Breast epithelium (tissue), 4 donors: ENCODE measurements around the gene LCP1. TPM values are rescaled to one million over a fixed set of nuclear protein-coding genes. Genes with fewer than 3 reads are reported as not detected.

ENCODE experiments used
- DNase-seq, 2 donors: peaks; one replicate each; pipeline ENCODE4 v3.0.0-alpha.2; 2019; ENCODE audit warnings: low spot score in 2 of 2
- H3K27ac ChIP-seq, 2 donors: fragments of 200-600 bp; sonication (generic) in 1 of 2; one replicate each; pipeline ENCODE4 v1.5.1; 2016 to 2019; ENCODE audit warnings: mild to moderate bottlenecking in 1 of 2
- H3K27me3 ChIP-seq, 2 donors: fragments of 200-600 bp; sonication (generic) in 1 of 2; one replicate each; pipeline versions ENCODE4 v1.5.1 to v1.6.0; 2017 to 2019; ENCODE audit warnings: control low read depth in 1 of 2, mild to moderate bottlenecking in 1 of 2
- H3K36me3 ChIP-seq: fragments of 200-600 bp; one replicate; pipeline ENCODE4 v1.5.1; 2019
- H3K4me1 ChIP-seq, 2 donors: fragments of 200-600 bp; sonication (generic); one replicate each; pipeline ENCODE4 v1.5.1; 2016 to 2019; ENCODE audit warnings: control low read depth in 1 of 2
- H3K4me3 ChIP-seq, 3 donors: fragments of 200-600 bp; sonication (generic); 1 replicate in 2 of 3; 2 replicates in 1 of 3; pipeline ENCODE4 v1.5.1; 2016 to 2019; ENCODE audit warnings: mild to moderate bottlenecking in 3 of 3, moderate library complexity in 2 of 3
- H3K9me3 ChIP-seq, 2 donors: fragments of 200-600 bp; sonication (generic) in 1 of 2; one replicate each; pipeline ENCODE4 v1.5.1; 2016 to 2019; ENCODE audit warnings: control low read depth in 1 of 2
- CTCF ChIP-seq, 3 donors: fragments of 450-650 bp; IDR thresholded peaks; one replicate each; pipeline ENCODE4 v1.5.1; 2016 to 2017; ENCODE audit warnings: antibody characterized with exemption in 3 of 3, mild to moderate bottlenecking in 3 of 3, moderate library complexity in 3 of 3
- POLR2A ChIP-seq: fragments of 450-650 bp; IDR thresholded peaks from one replicate; pipeline ENCODE4 v1.6.1; 2016; ENCODE audit warnings: antibody characterized with exemption, mild to moderate bottlenecking, moderate library complexity
- POLR2AphosphoS5 ChIP-seq, 3 donors: sonication (generic); formaldehyde crosslinking; IDR thresholded peaks; one replicate each; pipeline ENCODE4 v1.6.1; 2017; ENCODE audit warnings: antibody characterized with exemption in 3 of 3
- intact Hi-C: fragments of 100-400 bp; cut with DNase I; formaldehyde crosslinking; loops from one replicate; pipeline ENCODE4 v1.15.1; 2023; ENCODE audit warnings: low total_unique reads
- total RNA-seq, 3 donors: library from RNA; depleted of rRNA; stranded (reverse); fragments of >200 nt; gene quantifications; one replicate each; pipeline ENCODE4 v1.1.0, GENCODE V29; 2016

The LCP1 gene
- total RNA-seq, 3 donors from 2014 or later = 28.2 to 94.9 (median 61.3) TPM

- intact Hi-C loops = no loop called here
- DNase-seq = no peak
- Histone ChIP-seq H3K4me1 (no peaks in the 10 kb centered on the region), H3K4me3 (no peak overlapping the region), H3K9me3 (no peaks in the 10 kb centered on the region), H3K36me3 (no peaks in the 10 kb centered on the region), H3K27me3 (no peaks in the 10 kb centered on the region), H3K27ac (no peak overlapping the region)
- TF ChIP-seq CTCF (IDR thresholded peaks at IDR 0.05) (no peak), POLR2A (no peak), POLR2AphosphoS5 (IDR thresholded peaks at IDR 0.05) (no peak)
Observed at GRCh38 chr13:46097015-46097414, 85.0 kb downstream of the LCP1 start.

GRCh38 chr13:46094478-46094877 lies 87.5 kb downstream of the LCP1 start:
- no peak overlapping the region for H3K27ac ChIP-seq
- TF ChIP-seq POLR2A = no peak
- TF ChIP-seq POLR2AphosphoS5 (IDR thresholded peaks at IDR 0.05) = no peak
- DNase-seq = no peak
- H3K4me3 ChIP-seq = no peak overlapping the region
- H3K36me3 ChIP-seq = no peaks in the 10 kb centered on the region
- H3K27me3 ChIP-seq = no peaks in the 10 kb centered on the region
- H3K9me3 ChIP-seq = no peaks in the 10 kb centered on the region
- no peaks in the 10 kb centered on the region for H3K4me1 ChIP-seq
- intact Hi-C loops = no loop called here

GRCh38 chr13:46088821-46089562 lies 93.0 kb downstream of the LCP1 start:
- TF ChIP-seq CTCF (IDR thresholded peaks at IDR 0.05) (no peak), POLR2A (no peak), POLR2AphosphoS5 (IDR thresholded peaks at IDR 0.05) (no peak)
- no peak overlapping the region for H3K27ac ChIP-seq
- no peaks in the 10 kb centered on the region for H3K36me3 ChIP-seq
- no peaks in the 10 kb centered on the region for H3K9me3 ChIP-seq
- no peaks in the 10 kb centered on the region for H3K4me1 ChIP-seq
- DNase-seq = no peak
- no peaks in the 10 kb centered on the region for H3K27me3 ChIP-seq
- intact Hi-C loops = no loop called here
- no peak overlapping the region for H3K4me3 ChIP-seq

GRCh38 chr13:46087481-46087880 lies 94.5 kb downstream of the LCP1 start:
- Histone ChIP-seq H3K4me1 (no peaks in the 10 kb centered on the region), H3K27me3 (no peaks in the 10 kb centered on the region), H3K36me3 (no peaks in the 10 kb centered on the region), H3K4me3 (no peak overlapping the region), H3K9me3 (no peaks in the 10 kb centered on the region), H3K27ac (no peak overlapping the region)
- TF ChIP-seq POLR2AphosphoS5 (IDR thresholded peaks at IDR 0.05) (no peak), POLR2A (no peak), CTCF (IDR thresholded peaks at IDR 0.05) (no peak)
- DNase-seq = no peak
- intact Hi-C loops = no loop called here

GRCh38 chr13:46086985-46087384 lies 95.0 kb downstream of the LCP1 start:
- Histone ChIP-seq H3K9me3 (no peaks in the 10 kb centered on the region), H3K27me3 (no peaks in the 10 kb centered on the region), H3K4me3 (no peak overlapping the region), H3K36me3 (no peaks in the 10 kb centered on the region), H3K27ac (no peak overlapping the region), H3K4me1 (no peaks in the 10 kb centered on the region)
- TF ChIP-seq CTCF (IDR thresholded peaks at IDR 0.05) (no peak), POLR2AphosphoS5 (IDR thresholded peaks at IDR 0.05) (no peak), POLR2A (no peak)
- intact Hi-C loops = no loop called here
- no peak for DNase-seq
